GM12878 (cell line): ENCODE data around the gene RPL10. TPM values are rescaled to one million over a fixed set of nuclear protein-coding genes. Genes with fewer than 3 reads are reported as not detected.

Experiments
- ATAC-seq: fragments of 200-7000 bp; cut with Tn5 transposase; 3 replicates; pipeline ENCODE4 v1.9.1; 2020; ENCODE audit warnings: mild to moderate bottlenecking, moderate library complexity
- BruUV-seq: library from RNA; stranded (reverse); fragments of 400-500 nt; replicated peaks from 2 replicates; lab custom pipeline; 2021; lab: Mats Ljungman, UMichigan
- CTCF ChIA-PET: fragments of 300-600 bp; sonication (Branson Sonifier 250); formaldehyde crosslinking; extraction: SDS; loops from one replicate; lab custom pipeline; 2021; ENCODE audit warnings: inconsistent platforms; lab: Yijun Ruan, JAX
- POLR2A ChIA-PET: fragments of 350-600 bp; formaldehyde crosslinking; extraction: SDS; loops from one replicate; lab custom pipeline; 2021; ENCODE audit warnings: inconsistent platforms; lab: Charles Lee
- RAD21 ChIA-PET: fragments of 300-600 bp; sonication (Branson Sonifier 250); formaldehyde crosslinking; loops from one replicate; lab custom pipeline; 2023; ENCODE audit warnings: antibody characterized with exemption; ENCODE audit not compliant: unreplicated experiment; lab: Charles Lee
- SMC1A ChIA-PET: fragments of 300-600 bp; sonication (Branson Sonifier 250); formaldehyde crosslinking; loops from one replicate; lab custom pipeline; 2023; ENCODE audit not compliant: unreplicated experiment, uncharacterized antibody; lab: Charles Lee
- DNase-seq: peaks from one replicate; pipeline ENCODE4 v3.0.0-alpha.2; 2011; ENCODE audit warnings: low read depth, low spot score
- FAIRE-seq: peaks from 3 replicates; lab custom pipeline; 2011; peaks lifted over from hg19 to GRCh38; lab: Jason Lieb, UNC
- H2AFZ ChIP-seq: 2 replicates; pipeline ENCODE4 v1.6.0; 2011; ENCODE audit warnings: low read depth, low read length, control low read depth; ENCODE audit not compliant: control insufficient read depth
- H3K27ac ChIP-seq: 2 replicates; pipeline ENCODE4 v1.5.1; 2011; ENCODE audit warnings: control low read depth; ENCODE audit not compliant: control insufficient read depth, insufficient read depth
- H3K27me3 ChIP-seq, 2 experiments: replicated peaks in 1 of 2; 2 replicates each; pipeline versions ENCODE4 v1.6.0 to v1.6.1; 2011; ENCODE audit warnings: low read length in 1 of 2; ENCODE audit not compliant: control insufficient read depth in 2 of 2, insufficient read depth in 2 of 2
- H3K36me3 ChIP-seq, 2 experiments: 2 replicates each; pipeline ENCODE4 v1.5.1; 2011; ENCODE audit warnings: low read length in 1 of 2; ENCODE audit not compliant: control insufficient read depth in 2 of 2, insufficient read depth in 2 of 2
- H3K4me1 ChIP-seq: 2 replicates; pipeline ENCODE4 v1.6.1; 2011; ENCODE audit warnings: mild to moderate bottlenecking, low read length, moderate library complexity, mixed read lengths; ENCODE audit not compliant: control insufficient read depth, insufficient read depth
- H3K4me2 ChIP-seq: 2 replicates; pipeline ENCODE4 v1.6.0; 2011; ENCODE audit warnings: control low read depth; ENCODE audit not compliant: control insufficient read depth, insufficient read depth
- H3K4me3 ChIP-seq: fragments of 200-600 bp; sonication (generic); 2 replicates; pipeline ENCODE4 v1.5.1; 2016
- H3K79me2 ChIP-seq: 2 replicates; pipeline ENCODE4 v1.6.0; 2011; ENCODE audit warnings: low read length; ENCODE audit not compliant: control insufficient read depth, insufficient read depth
- H3K9ac ChIP-seq: 2 replicates; pipeline ENCODE4 v1.8.0; 2011; ENCODE audit warnings: low read length, control low read depth, mixed read lengths; ENCODE audit not compliant: control insufficient read depth, insufficient read depth
- H3K9me3 ChIP-seq: replicated peaks from 3 replicates; pipeline ENCODE4 v1.5.1; 2011; ENCODE audit warnings: mild to moderate bottlenecking, low read length; ENCODE audit not compliant: control insufficient read depth, insufficient read depth
- H4K20me1 ChIP-seq: 2 replicates; pipeline ENCODE4 v1.6.0; 2011; ENCODE audit not compliant: control insufficient read depth, insufficient read depth
- BMI1 ChIP-seq: fragments of 450-650 bp; IDR thresholded peaks from 2 replicates; pipeline ENCODE4 v1.6.1; 2016; ENCODE audit warnings: mild to moderate bottlenecking, moderate library complexity, borderline replicate concordance
- HDAC6 ChIP-seq: fragments of 200-600 bp; sonication (generic); IDR thresholded peaks from one replicate; pipeline ENCODE4 v1.8.0; 2017; ENCODE audit warnings: antibody characterized with exemption; ENCODE audit not compliant: unreplicated experiment
- PKNOX1 ChIP-seq: fragments of 450-650 bp; IDR thresholded peaks from 2 replicates; pipeline ENCODE4 v1.6.1; 2016; ENCODE audit warnings: mild to moderate bottlenecking
- POLR2A ChIP-seq: IDR thresholded peaks from 2 replicates; pipeline ENCODE4 v1.6.1; 2011; ENCODE audit warnings: low read depth, mild to moderate bottlenecking, low read length
- WGBS: methylation state at CpG from one replicate; pipeline ENCODE4 v1.1.6; 2016; ENCODE audit warnings: low lambda C conversion rate; ENCODE audit not compliant: insufficient replicate concordance, insufficient coverage; ENCODE audit errors: missing lambda C conversion rate; 5-methylcytosine and 5-hydroxymethylcytosine counted together
- in situ Hi-C: fragments of 300-500 bp; cut with MboI; formaldehyde crosslinking; loops from 9 replicates; pipeline ENCODE4 v1.14.3; 2018; ENCODE audit warnings: mixed read lengths
- intact Hi-C: fragments of 100-400 bp; cut with micrococcal nuclease; formaldehyde crosslinking; loops from one replicate; pipeline ENCODE4 v1.14.2; 2022; ENCODE audit not compliant: unreplicated experiment
- polyA plus RNA-seq, 11 experiments: library from polyadenylated mRNA; depleted of rRNA in 4 of 11; unstranded in 6 of 11; stranded (reverse) in 5 of 11; fragments of >200 nt; fragmentation: Nextera tagmentation in 4 of 11; fragmentation: Illumina TruSeq in 1 of 11; extraction: Ambion mirVana in 4 of 11; extraction: Trizol in 1 of 11; gene quantifications; 1 replicate in 1 of 11; 2 replicates in 10 of 11; pipeline versions ENCODE4 v1.2.1 to v1.2.3, GENCODE V29; 2011 to 2016; ENCODE audit warnings: inconsistent platforms in 2 of 11, missing spikeins in 2 of 11, low read depth in 1 of 11
- total RNA-seq, 4 experiments: library from RNA; depleted of rRNA in 3 of 4; stranded (reverse); fragments of >200 nt in 3 of 4; fragmentation: Illumina TruSeq in 1 of 4; extraction: Trizol in 1 of 4; gene quantifications; 2 replicates each; pipeline versions ENCODE4 v1.2.1 to v1.2.3, GENCODE V29; 2013 to 2021

Gene RPL10
- total and polyA plus RNA-seq, 10 of the 15 experiments (the other 5 are each of a cell fraction or from before 2014, with no cell fraction given), result 1,938 to 7,222 (median 4,494) TPM

DNA sequence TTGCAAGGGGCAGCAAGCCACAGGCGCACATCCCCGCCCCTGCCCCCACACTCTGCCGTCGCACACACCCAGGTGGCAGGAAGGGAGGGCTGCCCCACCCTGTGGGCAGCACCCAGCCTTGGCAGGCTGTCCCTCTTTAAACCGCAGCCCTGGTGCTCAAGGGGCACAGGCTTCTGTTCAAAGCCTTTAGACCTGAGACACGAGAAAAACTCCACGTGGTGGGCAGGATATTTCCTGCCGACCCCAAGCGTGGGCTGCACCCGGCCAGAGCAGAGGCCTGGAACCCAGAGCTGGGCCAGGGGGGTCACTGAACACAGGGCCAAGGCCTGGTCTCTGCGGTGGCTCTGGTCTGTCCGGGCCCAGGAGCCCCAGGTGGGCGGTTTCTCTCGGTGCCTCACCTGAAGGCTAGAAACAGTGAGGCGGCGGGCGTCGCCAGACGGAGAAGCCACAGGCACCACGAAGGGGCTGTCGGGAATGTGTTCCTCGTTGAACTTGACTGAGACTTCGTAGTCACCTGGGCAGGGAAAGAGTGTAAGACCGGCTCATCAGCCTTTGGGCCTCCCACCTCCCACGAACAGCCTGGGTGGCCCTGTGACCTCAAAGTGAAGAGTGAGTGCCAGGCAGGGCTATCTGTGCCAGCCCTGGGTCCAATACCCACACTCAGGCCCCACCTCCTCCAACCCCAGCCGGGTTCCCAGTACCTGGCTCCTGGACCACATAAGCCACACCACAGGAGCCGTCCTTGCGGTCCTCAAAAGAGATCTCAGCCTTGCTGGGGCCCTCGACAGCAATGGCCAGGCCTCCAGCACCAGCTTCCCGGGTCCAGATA is 46.8 kb upstream of the RPL10 start:
- in situ Hi-C loops, result no loop called here
- no peak for DNase-seq

DNA sequence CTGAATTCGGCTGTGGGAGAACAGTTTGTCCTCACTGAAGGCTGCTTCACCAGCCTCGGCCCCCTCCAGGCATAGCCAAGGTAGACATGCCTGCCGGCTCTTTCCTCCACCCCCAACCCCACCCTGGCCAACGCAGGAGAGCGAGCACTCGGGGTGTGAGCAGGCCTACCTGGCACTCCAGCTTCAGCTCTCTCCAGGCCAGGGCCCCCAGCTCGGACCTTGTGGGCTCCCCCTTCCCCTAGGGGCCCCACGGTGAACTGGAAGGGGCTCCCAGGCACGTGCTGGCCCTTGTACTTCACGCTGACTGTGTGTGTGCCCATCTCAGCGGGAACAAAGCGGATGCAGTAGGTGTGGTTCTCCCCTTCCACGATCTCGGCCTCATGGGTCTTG is 46.2 kb upstream of the RPL10 start:
- H4K20me1 ChIP-seq, result no peaks in the 10 kb centered on the region
- POLR2A ChIA-PET, result no interaction called here
- 54% methylated on average over 14 of the region's 14 CpGs for WGBS

More for the DNA sequence above, 46.8 kb upstream of the RPL10 start:
- ChIA-PET SMC1A (no interaction called here), POLR2A (no interaction called here), CTCF (no interaction called here)
- Histone ChIP-seq H4K20me1 (no peaks in the 10 kb centered on the region), H3K4me1 (no peaks in the 10 kb centered on the region), H3K4me2 (no peak overlapping the region), H3K27me3 (no peaks in the 10 kb centered on the region), H3K27ac (no peak overlapping the region), H3K9ac (no peak overlapping the region), H3K9me3 (no peaks in the 10 kb centered on the region; the same call in 2 of the 3 replicates), H3K4me3 (no peak overlapping the region), H3K79me2 (no peaks in the 10 kb centered on the region)
- ATAC-seq (no peak), FAIRE-seq (no peak)
- whole genome bisulfite sequencing, result 27% methylated on average over 30 of the region's 30 CpGs
- no TSS peak for BruUV-seq
- intact Hi-C loops, result no loop called here
- TF ChIP-seq BMI1 (no peak), HDAC6 (no peak), POLR2A (no peak)
- TF ChIP-seq, all 136 proteins: peak for 0
- Histone ChIP-seq H2AFZ (no peak overlapping the region), H3K36me3 (peaks cover 0 to 45% of the 10 kb centered on the region in 2 experiments; a peak in 2 of 4 replicates)
- RAD21 ChIA-PET, result no interaction called here

More for the DNA sequence above, 46.2 kb upstream of the RPL10 start:
- intact Hi-C loops (no loop called here), in situ Hi-C loops (no loop called here)
- DNase-seq, result no peak
- H3K4me3 ChIP-seq, result no peak overlapping the region
- TF ChIP-seq PKNOX1, result no peak
- peak; percentile 49 for TF ChIP-seq POLR2A
- no peaks in the 10 kb centered on the region; the same call in 2 of the 3 replicates for H3K9me3 ChIP-seq
- H3K79me2 ChIP-seq, result no peaks in the 10 kb centered on the region
- SMC1A ChIA-PET, result no interaction called here
- H3K27ac ChIP-seq, result no peak overlapping the region
- no peak overlapping the region for H3K4me2 ChIP-seq
- H2AFZ ChIP-seq, result no peak overlapping the region
- ATAC-seq, result no peak
- FAIRE-seq, result no peak
- CTCF ChIA-PET, result no interaction called here
- BruUV-seq, result no TSS peak
- H3K9ac ChIP-seq, result no peak overlapping the region
- RAD21 ChIA-PET, result no interaction called here
- no peaks in the 10 kb centered on the region for H3K4me1 ChIP-seq
- no peaks in the 10 kb centered on the region for H3K27me3 ChIP-seq
- peaks cover 0 to 49% of the 10 kb centered on the region in 2 experiments; a peak in 2 of 4 replicates for H3K36me3 ChIP-seq
